ENCODE data around the gene BTBD19. TPM values are rescaled to one million over a fixed set of nuclear protein-coding genes. Genes with fewer than 3 reads are reported as not detected.

BTBD19 gene
- total RNA-seq, 2 experiments from 2014 or later, result 0.44 to 2.0 TPM

GRCh38 chr1:44828003-44828651 is 19.8 kb downstream of the BTBD19 start:
- Histone ChIP-seq H3K27ac (ENCODE audit: low read depth, low read length, poor library complexity, severe bottlenecking) (no peak overlapping the region), H3K4me1 (ENCODE audit: insufficient read depth, low read length, poor library complexity, severe bottlenecking) (no peaks in the 10 kb centered on the region), H3K4me3 (ENCODE audit: low read depth, low read length, poor library complexity, severe bottlenecking) (no peak overlapping the region), H4K20me1 (ENCODE audit: insufficient read depth, low read length) (no peaks in the 10 kb centered on the region), H3K9me3 (ENCODE audit: low read length) (no peaks in the 10 kb centered on the region), H3K4me2 (ENCODE audit: low read length) (no peak overlapping the region), H3K79me2 (ENCODE audit: insufficient read depth, low read depth, low read length) (no peaks in the 10 kb centered on the region), H3K9me2 (ENCODE audit: insufficient read depth, low read length) (no peaks in the 10 kb centered on the region), H2AFZ (ENCODE audit: low read length) (no peak overlapping the region), H3K36me3 (ENCODE audit: insufficient read depth, low read length) (no peaks in the 10 kb centered on the region)
- DNase-seq (ENCODE audit: low spot score), result no peak
- ChIA-PET POLR2A (interaction anchor here (0.5 kb wide), 1 partner anchor 14 kb away, joined by 3 read pairs; no protein-coding TSS in a partner anchor), CTCF (ENCODE audit: unreplicated experiment) (no interaction called here)
- intact Hi-C loops (cut with micrococcal nuclease; ENCODE audit: unreplicated experiment), result no loop called here
- TF ChIP-seq EZH2phosphoT487 (IDR thresholded peaks at IDR 0.05; ENCODE audit: borderline replicate concordance, low read depth, low read length) (no peak), CTCF (conservative IDR thresholded peaks at IDR 0.05; ENCODE audit: low read length) (no peak)
- no TSS peak for BruUV-seq (replicated peaks)

GRCh38 chr1:44828841-44829440 is 20.6 kb downstream of the BTBD19 start:
- no peak for TF ChIP-seq EZH2phosphoT487 (IDR thresholded peaks at IDR 0.05; ENCODE audit: borderline replicate concordance, low read depth, low read length)
- TF ChIP-seq CTCF (conservative IDR thresholded peaks at IDR 0.05; ENCODE audit: low read length), result no peak
- Histone ChIP-seq H3K4me3 (ENCODE audit: low read depth, low read length, poor library complexity, severe bottlenecking) (no peak overlapping the region), H4K20me1 (ENCODE audit: insufficient read depth, low read length) (no peaks in the 10 kb centered on the region), H3K27ac (ENCODE audit: low read depth, low read length, poor library complexity, severe bottlenecking) (no peak overlapping the region), H3K4me2 (ENCODE audit: low read length) (no peak overlapping the region), H2AFZ (ENCODE audit: low read length) (no peak overlapping the region), H3K9me3 (ENCODE audit: low read length) (no peaks in the 10 kb centered on the region), H3K9me2 (ENCODE audit: insufficient read depth, low read length) (no peaks in the 10 kb centered on the region), H3K79me2 (ENCODE audit: insufficient read depth, low read depth, low read length) (no peaks in the 10 kb centered on the region), H3K36me3 (ENCODE audit: insufficient read depth, low read length) (no peaks in the 10 kb centered on the region), H3K4me1 (ENCODE audit: insufficient read depth, low read length, poor library complexity, severe bottlenecking) (no peaks in the 10 kb centered on the region)
- intact Hi-C loops (cut with micrococcal nuclease; ENCODE audit: unreplicated experiment), result no loop called here
- ChIA-PET POLR2A (no interaction called here), CTCF (ENCODE audit: unreplicated experiment) (no interaction called here)
- no TSS peak for BruUV-seq (replicated peaks)
- no peak for DNase-seq (ENCODE audit: low spot score)
